ENCODE data around the gene MYO3B. TPM values are rescaled to one million over a fixed set of nuclear protein-coding genes. Genes with fewer than 3 reads are reported as not detected.
"Not testable (repeated sequence)": the region's sequence is repeated elsewhere in the genome, so short reads cannot be mapped to it uniquely, and the experiment has no call there.

The MYO3B gene
- total RNA-seq, 2 donors from 2014 or later: 2.0 to 4.7 TPM

GRCh38 chr2:170260188-170260587 is 82.2 kb downstream of the MYO3B start:
- intact Hi-C loops (cut with DNase I): no loop called here
- TF ChIP-seq CTCF (IDR thresholded peaks at IDR 0.05): no peak
- TF ChIP-seq POLR2A (IDR thresholded peaks at IDR 0.05): no peak
- H3K4me1 ChIP-seq: no peaks in the 10 kb centered on the region
- H3K4me3 ChIP-seq: no peak overlapping the region
- no peak overlapping the region for H3K27ac ChIP-seq
- ATAC-seq (no peak), DNase-seq (no peak)
- no peaks in the 10 kb centered on the region for H3K36me3 ChIP-seq (replicated peaks in 1 of 2; ENCODE audit: insufficient read depth in 1 of 2, low read depth in 2 of 2)
- no peaks in the 10 kb centered on the region for H3K27me3 ChIP-seq
- H3K9me3 ChIP-seq: no peaks in the 10 kb centered on the region

GRCh38 chr2:170261566-170261965 is 83.6 kb downstream of the MYO3B start:
- intact Hi-C loops (cut with DNase I): no loop called here
- 71 to 90% methylated on average over 1 of the region's 1 CpG for WGBS, 2 donors
- DNase-seq: no peak
- Histone ChIP-seq H3K27me3 (no peaks in the 10 kb centered on the region), H3K36me3 (replicated peaks in 1 of 2; ENCODE audit: insufficient read depth in 1 of 2, low read depth in 2 of 2) (no peaks in the 10 kb centered on the region), H3K27ac (no peak overlapping the region), H3K4me3 (no peak overlapping the region), H3K4me1 (no peaks in the 10 kb centered on the region), H3K9me3 (no peaks in the 10 kb centered on the region)
- TF ChIP-seq POLR2A (IDR thresholded peaks at IDR 0.05): no peak
- TF ChIP-seq CTCF (IDR thresholded peaks at IDR 0.05): no peak
- ATAC-seq: no peak

GRCh38 chr2:170262343-170262742 is 84.4 kb downstream of the MYO3B start:
- H3K9me3 ChIP-seq: no peaks in the 10 kb centered on the region
- no peaks in the 10 kb centered on the region for H3K4me1 ChIP-seq
- 67 to 76% methylated on average over 2 of the region's 2 CpGs for WGBS, 2 donors
- no peaks in the 10 kb centered on the region for H3K27me3 ChIP-seq
- intact Hi-C loops (cut with DNase I): no loop called here
- no peaks in the 10 kb centered on the region for H3K36me3 ChIP-seq (replicated peaks in 1 of 2; ENCODE audit: insufficient read depth in 1 of 2, low read depth in 2 of 2)
- no peak overlapping the region for H3K27ac ChIP-seq
- no peak overlapping the region for H3K4me3 ChIP-seq
- no peak for DNase-seq
- no peak for ATAC-seq
- TF ChIP-seq POLR2A (IDR thresholded peaks at IDR 0.05) (no peak), CTCF (IDR thresholded peaks at IDR 0.05) (no peak)

GRCh38 chr2:170262806-170263205 is 84.9 kb downstream of the MYO3B start:
- TF ChIP-seq CTCF (IDR thresholded peaks at IDR 0.05): no peak
- TF ChIP-seq POLR2A (IDR thresholded peaks at IDR 0.05): no peak
- DNase-seq (no peak), ATAC-seq (no peak)
- intact Hi-C loops (cut with DNase I): no loop called here
- Histone ChIP-seq H3K9me3 (no peaks in the 10 kb centered on the region), H3K4me1 (no peaks in the 10 kb centered on the region), H3K4me3 (no peak overlapping the region), H3K36me3 (replicated peaks in 1 of 2; ENCODE audit: insufficient read depth in 1 of 2, low read depth in 2 of 2) (no peaks in the 10 kb centered on the region), H3K27ac (no peak overlapping the region), H3K27me3 (no peaks in the 10 kb centered on the region)
- 72 to 78% methylated on average over 4 of the region's 4 CpGs for WGBS, 2 donors

GRCh38 chr2:170263728-170264521 is 86.0 kb downstream of the MYO3B start:
- H3K27ac ChIP-seq; DNase-seq; H3K27me3 ChIP-seq; ATAC-seq; H3K36me3 ChIP-seq (replicated peaks in 1 of 2; ENCODE audit: insufficient read depth in 1 of 2, low read depth in 2 of 2); intact Hi-C loops (cut with DNase I); H3K9me3 ChIP-seq; H3K4me3 ChIP-seq; H3K4me1 ChIP-seq: not testable (repeated sequence)
- WGBS, 2 donors: 46 to 53% methylated on average over 7 of the region's 7 CpGs

All from body of pancreas (tissue), 4 donors.